NCI-H2196 treated with DMSO at 0.1 percent for 48 hours (cell line): ENCODE results near the gene SUPT4H1.

Experiments used
- DNase-seq: peaks from one replicate; lab custom pipeline; 2025; ENCODE audit not compliant: unreplicated experiment; lab: John Stamatoyannopoulos, UW

Gene SUPT4H1

DNA sequence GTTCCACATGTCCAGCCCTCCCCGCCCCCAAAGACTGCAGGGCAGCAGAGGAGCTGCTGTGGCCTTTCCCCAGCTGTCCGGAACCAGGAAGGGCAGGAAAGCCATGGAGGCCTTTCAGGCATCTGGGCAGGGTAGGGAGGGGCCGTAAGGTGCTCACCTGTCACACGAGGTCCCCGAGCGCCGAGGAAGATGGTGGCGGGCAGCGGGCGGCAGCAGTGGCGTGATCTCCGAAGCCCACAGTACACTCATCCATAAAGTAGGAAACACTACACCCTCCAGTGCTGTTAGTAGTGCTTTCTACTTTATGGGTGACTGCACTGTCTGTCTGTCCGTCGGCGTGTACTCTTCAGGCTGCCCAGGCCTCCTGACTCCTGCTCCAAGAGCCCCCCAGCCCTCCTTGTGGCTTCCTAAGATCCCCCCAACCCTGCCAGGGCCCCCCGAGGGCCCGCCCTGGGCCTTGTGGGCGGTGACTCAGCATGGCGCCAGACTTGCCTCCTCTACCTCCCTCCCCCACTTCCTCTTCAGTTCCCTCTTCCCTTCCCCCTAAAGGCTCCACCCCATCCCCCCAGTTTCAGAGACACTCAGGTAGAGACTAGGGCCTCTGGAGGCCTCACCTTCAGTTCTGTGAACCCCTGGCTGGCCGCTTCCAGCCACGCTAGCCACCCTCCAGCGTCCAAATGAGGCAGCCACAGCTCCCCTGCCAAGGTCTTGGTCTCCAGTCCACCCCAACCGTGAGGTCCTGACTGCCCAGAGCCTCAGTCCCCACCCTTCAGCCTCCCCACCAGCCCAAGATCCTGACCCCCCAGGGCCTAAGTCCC lies 20.8 kb downstream of the SUPT4H1 start:
- DNase-seq: no peak

DNA sequence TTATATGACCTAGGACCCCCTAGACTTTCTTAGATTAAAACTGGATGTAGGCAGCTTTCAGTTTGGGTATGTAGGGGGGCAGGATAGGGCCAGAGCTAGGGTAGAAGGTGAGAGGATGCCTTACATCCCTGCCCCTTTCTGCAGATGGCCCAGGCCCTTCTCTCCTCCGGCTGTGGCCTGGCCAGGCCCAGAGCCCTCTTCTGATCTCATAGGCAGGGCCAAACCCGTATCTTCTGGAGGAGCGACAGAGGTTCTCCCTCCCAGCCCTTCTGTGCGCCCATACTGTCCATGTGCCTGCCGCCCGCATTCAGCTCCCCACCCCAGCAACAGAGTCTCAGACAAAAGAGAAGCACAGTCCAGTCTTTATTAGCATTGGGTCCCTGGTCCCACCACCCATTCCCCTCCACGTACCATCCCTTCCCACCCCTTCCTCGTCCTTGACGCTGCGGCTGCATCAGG lies 21.4 kb downstream of the SUPT4H1 start:
- DNase-seq: no peak

DNA sequence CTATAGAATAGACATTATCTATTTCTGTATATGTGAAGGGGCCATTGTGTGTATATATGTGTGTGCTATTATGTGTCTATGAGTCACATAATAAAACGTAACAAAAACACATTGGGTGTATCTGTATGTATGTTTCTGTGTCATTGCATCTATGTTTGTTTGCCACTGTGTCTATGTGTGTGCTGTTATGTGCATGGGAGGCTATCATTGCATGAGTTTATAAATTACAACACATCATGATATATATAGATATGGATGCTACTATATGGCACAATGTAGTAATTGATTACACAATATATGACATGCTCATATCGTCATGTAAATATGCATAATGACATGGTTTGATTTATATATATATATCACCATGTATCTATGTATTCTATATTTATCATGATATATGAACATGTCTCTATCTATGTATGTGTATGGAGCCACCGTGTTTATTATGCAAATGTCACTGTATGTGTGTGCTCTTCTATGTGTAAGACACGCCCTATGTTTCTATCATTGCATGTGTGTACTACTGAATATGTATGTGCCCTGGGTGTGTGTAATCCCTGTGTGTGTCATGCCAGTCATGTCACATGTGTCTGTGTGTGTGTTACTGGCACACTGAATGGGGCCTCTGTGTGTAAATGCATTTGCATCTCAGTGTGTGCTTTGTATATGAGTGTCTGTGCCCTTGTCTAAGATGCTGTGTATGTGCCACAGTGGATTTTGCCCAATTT lies 22.0 kb downstream of the SUPT4H1 start:
- DNase-seq: no peak

DNA sequence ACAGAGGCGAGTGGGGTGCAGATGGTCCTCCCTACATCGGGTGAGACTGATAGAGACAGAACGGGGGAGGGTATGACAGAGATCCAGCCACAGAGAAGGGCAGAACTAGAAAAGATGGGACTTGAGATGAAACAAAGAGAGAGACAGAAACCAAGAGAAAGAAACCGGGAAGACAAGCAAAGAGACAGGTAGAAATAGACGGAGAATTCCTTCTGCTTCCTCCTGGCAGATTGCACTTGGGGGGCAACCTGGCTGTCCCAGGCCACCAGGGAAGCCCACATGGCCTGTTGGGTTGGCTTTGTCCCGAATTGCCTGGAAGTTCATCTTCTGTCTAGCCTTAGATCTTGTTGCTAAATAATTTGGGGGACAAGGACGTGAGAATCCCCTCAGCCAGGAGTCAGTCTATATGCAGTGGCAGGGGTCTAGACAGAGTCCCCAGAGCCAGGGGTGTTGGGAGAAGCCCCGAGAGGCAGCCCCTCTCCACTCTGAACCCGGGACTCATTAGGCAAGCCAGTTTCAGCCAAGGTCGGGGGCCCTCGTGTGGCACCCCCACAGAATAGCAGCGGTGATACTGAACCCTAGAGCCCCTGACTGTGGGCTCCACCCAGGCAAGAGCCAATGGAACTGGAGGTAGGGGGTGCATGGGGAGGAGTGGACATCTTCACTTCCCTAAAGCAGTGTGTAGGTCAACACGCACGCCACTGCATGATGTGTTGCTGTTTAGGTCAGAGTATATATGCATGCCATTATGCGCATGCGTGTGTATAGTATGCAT lies 22.8 kb downstream of the SUPT4H1 start:
- no peak for DNase-seq

DNA sequence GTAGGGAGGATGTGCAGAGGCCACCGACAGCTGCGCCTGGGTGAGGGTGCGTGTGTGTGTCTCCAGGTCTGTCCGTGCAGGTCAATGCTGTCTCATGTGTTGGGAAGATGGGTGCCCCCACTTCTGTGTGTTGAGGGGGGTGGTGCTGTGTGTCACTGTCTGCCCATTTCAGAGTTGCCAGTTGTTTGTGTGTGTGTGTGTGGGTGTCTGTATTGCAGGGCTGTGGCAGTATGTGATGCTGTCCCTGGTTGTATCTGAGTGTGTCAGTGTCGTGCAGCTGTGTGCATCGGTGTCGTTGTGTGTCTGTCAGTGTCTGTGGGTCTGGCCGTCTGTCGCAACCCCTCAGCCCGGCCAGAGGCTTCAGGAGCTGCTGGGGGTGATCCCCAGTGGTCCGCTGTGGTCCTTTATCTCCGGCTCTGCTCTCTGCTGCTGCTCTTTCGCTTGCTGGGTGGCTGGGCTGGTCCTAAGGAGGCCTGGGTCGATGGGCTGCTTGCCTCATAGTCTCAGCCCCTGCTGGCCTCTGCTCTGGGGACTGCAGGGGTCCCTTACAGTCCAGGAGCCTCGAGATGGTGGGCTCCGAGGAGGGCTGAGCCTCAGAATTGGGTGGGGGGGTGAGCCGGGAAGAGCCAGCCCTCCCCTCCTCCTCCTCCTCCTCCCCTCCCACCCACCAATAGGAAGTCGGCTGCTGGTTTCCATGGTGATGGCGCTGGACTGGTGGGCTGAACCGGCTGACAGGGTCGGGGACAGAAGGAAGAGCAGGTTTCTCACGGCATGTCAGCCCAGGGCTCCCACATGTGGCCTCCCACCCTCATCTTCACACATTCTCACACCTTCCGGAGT lies 23.6 kb downstream of the SUPT4H1 start, which contains the start of gene TSPOAP1:
TSS of gene TSPOAP1 (minus strand) at position 601 of the 840 bp plus-strand sequence. CDS start 875 bp downstream, outside the sequence.
- no peak for DNase-seq

- no peak for DNase-seq
Measured at GRCh38 chr17:58327363-58328194, 24.4 kb downstream of the SUPT4H1 start.

GRCh38 chr17:58326609-58327362 lies 25.2 kb downstream of the SUPT4H1 start:
- DNase-seq: no peak

DNA sequence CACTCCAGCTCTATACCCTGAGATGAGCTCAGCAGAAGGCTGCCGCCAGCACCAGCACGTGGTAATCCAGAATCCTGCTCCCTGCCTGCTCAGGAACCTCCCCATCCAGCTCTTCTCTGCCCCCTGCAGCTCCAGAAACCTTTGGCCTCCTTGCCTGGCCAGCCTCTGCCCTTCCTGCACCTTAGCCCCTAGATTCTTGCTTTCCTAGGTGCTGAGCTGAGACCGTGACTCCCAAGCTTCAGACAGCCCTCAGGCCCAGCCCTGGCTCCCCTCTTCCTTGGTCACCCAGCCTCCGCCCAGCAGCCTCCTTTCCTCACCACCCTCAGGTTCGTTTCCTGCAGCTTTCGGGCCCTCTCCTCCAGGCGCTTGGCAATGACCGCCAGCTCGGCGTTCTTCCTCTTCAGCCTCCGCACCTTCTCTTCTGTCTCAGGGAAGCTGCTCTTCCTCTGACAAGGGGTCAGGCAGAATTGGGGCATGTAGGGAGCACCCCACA lies 26.0 kb downstream of the SUPT4H1 start:
- no peak for DNase-seq

DNA sequence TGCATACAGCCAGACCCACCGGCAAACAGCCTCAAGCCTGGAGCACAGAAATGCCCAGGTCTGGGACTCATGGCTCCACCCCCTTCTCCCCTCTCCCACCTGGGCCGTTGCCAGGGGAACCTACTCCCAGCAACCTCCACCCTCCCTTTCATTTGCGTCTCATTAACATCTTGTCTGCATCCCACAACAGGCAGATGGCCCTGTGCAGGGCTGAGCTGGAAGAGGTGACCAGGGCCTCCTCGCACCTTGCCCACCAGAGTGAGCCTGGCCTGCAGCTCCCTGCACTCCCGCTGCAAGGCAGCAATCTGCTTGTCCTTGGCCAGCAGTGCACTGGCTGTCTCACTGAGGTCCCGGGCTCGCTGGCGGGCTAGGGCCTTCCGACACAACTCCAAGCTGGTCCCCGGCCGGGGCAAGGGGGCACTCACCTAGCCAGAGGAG lies 26.7 kb downstream of the SUPT4H1 start:
- no peak for DNase-seq

- peak; percentile 11 for DNase-seq
Measured at GRCh38 chr17:58324409-58325288, 27.4 kb downstream of the SUPT4H1 start.

- no peak for DNase-seq
Measured at GRCh38 chr17:58324056-58324408, 28.0 kb downstream of the SUPT4H1 start.

DNA sequence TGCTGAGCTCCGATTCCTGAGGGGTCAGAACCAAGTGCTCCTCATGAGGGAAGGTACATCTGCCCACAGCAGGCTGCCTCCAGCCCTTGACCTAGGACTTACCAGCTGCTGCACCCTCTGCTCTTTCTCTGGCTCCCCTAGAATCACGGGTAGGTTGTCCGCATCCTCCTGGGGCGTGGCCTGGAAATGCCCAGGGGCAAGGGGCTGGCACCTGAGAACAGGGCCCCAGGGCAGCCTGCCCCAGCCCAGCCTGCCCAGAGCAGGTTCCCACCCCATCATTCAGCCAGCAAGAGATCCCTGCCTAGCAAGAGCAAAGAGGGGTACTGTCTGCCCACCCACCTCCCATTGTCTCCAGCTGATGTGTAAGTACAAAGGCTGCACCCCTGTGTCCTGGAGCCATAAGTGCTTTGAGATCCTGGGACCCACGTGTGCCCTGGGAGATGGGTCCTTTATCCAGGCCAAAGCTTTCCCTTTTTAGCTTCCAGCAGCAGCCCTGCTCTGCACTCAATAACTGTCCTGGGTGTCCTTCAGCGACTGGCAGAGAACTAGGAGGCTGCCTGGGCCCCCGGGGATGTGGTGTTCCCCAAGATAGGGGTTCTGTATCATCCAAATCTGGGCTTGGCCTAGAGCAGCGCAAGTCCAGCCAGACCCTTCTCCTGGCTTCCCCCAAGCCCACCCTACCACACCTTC lies 28.5 kb downstream of the SUPT4H1 start:
- no peak for DNase-seq

DNA sequence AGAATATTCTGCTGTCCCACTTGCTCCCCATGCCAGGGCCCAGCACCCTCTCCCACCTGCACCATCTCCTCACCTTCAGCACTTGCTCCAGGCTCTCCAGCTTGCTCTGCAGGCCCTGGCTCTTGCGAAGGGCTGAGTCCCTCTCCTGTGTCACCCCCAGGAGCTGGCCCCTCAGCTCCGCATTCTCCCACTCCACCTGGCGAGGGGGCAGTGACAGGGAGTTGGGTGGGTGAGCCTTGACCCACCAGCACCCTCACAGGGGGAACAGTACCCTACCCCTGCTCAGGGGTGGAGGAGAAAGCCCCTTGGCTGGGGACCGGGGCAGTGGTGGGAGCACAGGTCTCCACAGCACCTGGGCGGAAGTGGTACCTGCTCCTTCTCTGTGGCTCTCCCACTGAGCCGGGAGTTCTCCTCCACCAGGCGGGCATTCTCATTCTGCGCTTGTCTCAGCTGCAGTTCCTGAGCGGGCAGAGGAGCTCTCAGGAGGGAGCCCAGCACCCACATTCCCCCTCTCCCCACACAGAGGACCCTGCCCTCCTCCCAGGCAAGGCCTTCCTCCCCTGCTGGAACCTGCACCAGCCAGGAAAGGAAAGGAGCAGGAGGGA lies 29.3 kb downstream of the SUPT4H1 start:
- no peak for DNase-seq

GRCh38 chr17:58321571-58322525 lies 30.2 kb downstream of the SUPT4H1 start:
- no peak for DNase-seq

- no peak for DNase-seq
Measured at GRCh38 chr17:58320570-58321323, 31.3 kb downstream of the SUPT4H1 start.
